ENCODE measurements around the gene CDH6. TPM values are rescaled to one million over a fixed set of nuclear protein-coding genes. Genes with fewer than 3 reads are reported as not detected.

CDH6 gene
- 76.6 and 83.8 TPM in 2 replicates for total RNA-seq (2014; rRNA removed; shearing (Covaris generic); ENCODE audit: low replicate concordance)

- peak; percentile 77 for DNase-seq (ENCODE audit: low read depth)
- in situ Hi-C loops (cut with HindIII; ENCODE audit: low pct_unique_long_range_greater_than_20kb, low sequenced_read_pairs): no loop called here
These were observed at the start of gene CDH6 for GRCh38 chr5:31193591-31194467. TSS of gene CDH6 (plus strand) at chr5:31193686. CDS start at chr5:31267474, 73,788 bp downstream.

- in situ Hi-C loops (cut with HindIII; ENCODE audit: low pct_unique_long_range_greater_than_20kb, low sequenced_read_pairs): no loop called here
- DNase-seq (ENCODE audit: low read depth): no peak
These were observed 49.1 kb upstream of the CDH6 start for GRCh38 chr5:31144364-31144763.

- peak; percentile 41 for DNase-seq (ENCODE audit: low read depth)
- in situ Hi-C loops (cut with HindIII; ENCODE audit: low pct_unique_long_range_greater_than_20kb, low sequenced_read_pairs): no loop called here
These were observed 44.5 kb upstream of the CDH6 start for GRCh38 chr5:31148959-31149475.

- in situ Hi-C loops (cut with HindIII; ENCODE audit: low pct_unique_long_range_greater_than_20kb, low sequenced_read_pairs): no loop called here
- DNase-seq (ENCODE audit: low read depth): no peak
These were observed 40.0 kb upstream of the CDH6 start for GRCh38 chr5:31153521-31153920.

GRCh38 chr5:31156631-31157160 is 36.8 kb upstream of the CDH6 start:
- in situ Hi-C loops (cut with HindIII; ENCODE audit: low pct_unique_long_range_greater_than_20kb, low sequenced_read_pairs): no loop called here
- no peak for DNase-seq (ENCODE audit: low read depth)

- DNase-seq (ENCODE audit: low read depth): no peak
- in situ Hi-C loops (cut with HindIII; ENCODE audit: low pct_unique_long_range_greater_than_20kb, low sequenced_read_pairs): no loop called here
These were observed 35.8 kb upstream of the CDH6 start for GRCh38 chr5:31157720-31158119.

- in situ Hi-C loops (cut with HindIII; ENCODE audit: low pct_unique_long_range_greater_than_20kb, low sequenced_read_pairs): no loop called here
- no peak for DNase-seq (ENCODE audit: low read depth)
These were observed 34.8 kb upstream of the CDH6 start for GRCh38 chr5:31158686-31159085.

- in situ Hi-C loops (cut with HindIII; ENCODE audit: low pct_unique_long_range_greater_than_20kb, low sequenced_read_pairs): no loop called here
- peak; percentile 53 for DNase-seq (ENCODE audit: low read depth)
These were observed 31.7 kb upstream of the CDH6 start for GRCh38 chr5:31161781-31162181.

GRCh38 chr5:31165729-31166128 is 27.8 kb upstream of the CDH6 start:
- in situ Hi-C loops (cut with HindIII; ENCODE audit: low pct_unique_long_range_greater_than_20kb, low sequenced_read_pairs): no loop called here
- no peak for DNase-seq (ENCODE audit: low read depth)

- DNase-seq (ENCODE audit: low read depth): no peak
- in situ Hi-C loops (cut with HindIII; ENCODE audit: low pct_unique_long_range_greater_than_20kb, low sequenced_read_pairs): no loop called here
These were observed 24.1 kb upstream of the CDH6 start for GRCh38 chr5:31169379-31169778.

GRCh38 chr5:31172881-31173280 is 20.6 kb upstream of the CDH6 start:
- no peak for DNase-seq (ENCODE audit: low read depth)
- in situ Hi-C loops (cut with HindIII; ENCODE audit: low pct_unique_long_range_greater_than_20kb, low sequenced_read_pairs): no loop called here

GRCh38 chr5:31173614-31174013 is 19.9 kb upstream of the CDH6 start:
- in situ Hi-C loops (cut with HindIII; ENCODE audit: low pct_unique_long_range_greater_than_20kb, low sequenced_read_pairs): no loop called here
- peak; percentile 79 for DNase-seq (ENCODE audit: low read depth)

GRCh38 chr5:31181376-31181987 is 12.0 kb upstream of the CDH6 start:
- DNase-seq (ENCODE audit: low read depth): no peak

GRCh38 chr5:31182136-31182535 is 11.3 kb upstream of the CDH6 start:
- in situ Hi-C loops (cut with HindIII; ENCODE audit: low pct_unique_long_range_greater_than_20kb, low sequenced_read_pairs): no loop called here
- DNase-seq (ENCODE audit: low read depth): no peak

More at GRCh38 chr5:31181376-31181987, 12.0 kb upstream of the CDH6 start:
- in situ Hi-C loops (cut with HindIII; ENCODE audit: low pct_unique_long_range_greater_than_20kb, low sequenced_read_pairs): no loop called here

- in situ Hi-C loops (cut with HindIII; ENCODE audit: low pct_unique_long_range_greater_than_20kb, low sequenced_read_pairs): no loop called here
These were observed 7.5 kb upstream of the CDH6 start for GRCh38 chr5:31185951-31186350.

GRCh38 chr5:31186672-31187267 is 6.7 kb upstream of the CDH6 start:
- in situ Hi-C loops (cut with HindIII; ENCODE audit: low pct_unique_long_range_greater_than_20kb, low sequenced_read_pairs): no loop called here
- DNase-seq (ENCODE audit: low read depth): peak; percentile 39

More at GRCh38 chr5:31185951-31186350, 7.5 kb upstream of the CDH6 start:
- no peak for DNase-seq (ENCODE audit: low read depth)

- no peak for DNase-seq (ENCODE audit: low read depth)
- in situ Hi-C loops (cut with HindIII; ENCODE audit: low pct_unique_long_range_greater_than_20kb, low sequenced_read_pairs): no loop called here
These were observed 5.9 kb upstream of the CDH6 start for GRCh38 chr5:31187591-31187990.

- in situ Hi-C loops (cut with HindIII; ENCODE audit: low pct_unique_long_range_greater_than_20kb, low sequenced_read_pairs): no loop called here
- no peak for DNase-seq (ENCODE audit: low read depth)
These were observed 1.0 kb upstream of the CDH6 start for GRCh38 chr5:31192442-31192841.

GRCh38 chr5:31193116-31193515 is 370 bp upstream of the CDH6 start:
- in situ Hi-C loops (cut with HindIII; ENCODE audit: low pct_unique_long_range_greater_than_20kb, low sequenced_read_pairs): no loop called here
- DNase-seq (ENCODE audit: low read depth): no peak
